Ammon's horn (tissue), 1 donor: Measurements from ENCODE around the gene SRM.
"Not testable (repeated sequence)": the region's sequence is repeated elsewhere in the genome, so short reads cannot be mapped to it uniquely, and the experiment has no call there.

Experiments used
- DNase-seq: peaks from one replicate; pipeline ENCODE4 v3.0.0-alpha.2; 2016; ENCODE audit warnings: low spot score

Gene SRM

GRCh38 chr1:11059968-11060830, at the start of gene SRM:
Gene SRM, minus strand, starts transcription at chr1:11060018. Its CDS starts 75 bp downstream, at chr1:11059943.
- peak; percentile 93 for DNase-seq

GRCh38 chr1:11109047-11109760, 49.4 kb upstream of the SRM start:
- DNase-seq: peak; percentile 67

GRCh38 chr1:11107599-11107998, 47.8 kb upstream of the SRM start:
- no peak for DNase-seq

GRCh38 chr1:11105586-11105985, 45.8 kb upstream of the SRM start:
- no peak for DNase-seq

- DNase-seq: no peak
These were observed 41.5 kb upstream of the SRM start for GRCh38 chr1:11101347-11101746.

GRCh38 chr1:11100806-11101205, 41.0 kb upstream of the SRM start:
- DNase-seq: not testable (repeated sequence)

GRCh38 chr1:11100149-11100493, 40.3 kb upstream of the SRM start:
- no peak for DNase-seq

GRCh38 chr1:11099310-11100148, 39.7 kb upstream of the SRM start, which contains the start of gene EXOSC10:
Gene EXOSC10, minus strand, starts transcription at chr1:11099869. Its CDS starts 38 bp downstream, at chr1:11099831.
- DNase-seq: peak; percentile 94

- DNase-seq: no peak
These were observed 39.1 kb upstream of the SRM start for GRCh38 chr1:11098931-11099309.

GRCh38 chr1:11083784-11084183, 24.0 kb upstream of the SRM start:
- DNase-seq: not testable (repeated sequence)

GRCh38 chr1:11080931-11081330, 21.1 kb upstream of the SRM start:
- DNase-seq: no peak

GRCh38 chr1:11078631-11079030, 18.8 kb upstream of the SRM start:
- no peak for DNase-seq

GRCh38 chr1:11073398-11073797, 13.6 kb upstream of the SRM start:
- not testable (repeated sequence) for DNase-seq

- no peak for DNase-seq
These were observed 12.5 kb upstream of the SRM start for GRCh38 chr1:11072216-11072917.

- no peak for DNase-seq
These were observed 11.8 kb upstream of the SRM start for GRCh38 chr1:11071463-11072215.

GRCh38 chr1:11070876-11071275, 11.1 kb upstream of the SRM start:
- no peak for DNase-seq

GRCh38 chr1:11068600-11069473, 9.0 kb upstream of the SRM start:
- DNase-seq: no peak

- peak; percentile 73 for DNase-seq
These were observed 8.1 kb upstream of the SRM start for GRCh38 chr1:11067716-11068599.

- no peak for DNase-seq
These were observed 6.0 kb upstream of the SRM start for GRCh38 chr1:11065796-11066195.
